GM21447 (cell line): ENCODE results near the gene RNASE1.

Source experiments
- ATAC-seq: cut with Tn5 transposase; IDR thresholded peaks from one replicate; pipeline ENCODE4 v1.9.1; 2021; ENCODE audit not compliant: unreplicated experiment

Gene RNASE1

GRCh38 chr14:20808162-20808483, 5.5 kb upstream of the RNASE1 start:
- ATAC-seq, result no peak

DNA sequence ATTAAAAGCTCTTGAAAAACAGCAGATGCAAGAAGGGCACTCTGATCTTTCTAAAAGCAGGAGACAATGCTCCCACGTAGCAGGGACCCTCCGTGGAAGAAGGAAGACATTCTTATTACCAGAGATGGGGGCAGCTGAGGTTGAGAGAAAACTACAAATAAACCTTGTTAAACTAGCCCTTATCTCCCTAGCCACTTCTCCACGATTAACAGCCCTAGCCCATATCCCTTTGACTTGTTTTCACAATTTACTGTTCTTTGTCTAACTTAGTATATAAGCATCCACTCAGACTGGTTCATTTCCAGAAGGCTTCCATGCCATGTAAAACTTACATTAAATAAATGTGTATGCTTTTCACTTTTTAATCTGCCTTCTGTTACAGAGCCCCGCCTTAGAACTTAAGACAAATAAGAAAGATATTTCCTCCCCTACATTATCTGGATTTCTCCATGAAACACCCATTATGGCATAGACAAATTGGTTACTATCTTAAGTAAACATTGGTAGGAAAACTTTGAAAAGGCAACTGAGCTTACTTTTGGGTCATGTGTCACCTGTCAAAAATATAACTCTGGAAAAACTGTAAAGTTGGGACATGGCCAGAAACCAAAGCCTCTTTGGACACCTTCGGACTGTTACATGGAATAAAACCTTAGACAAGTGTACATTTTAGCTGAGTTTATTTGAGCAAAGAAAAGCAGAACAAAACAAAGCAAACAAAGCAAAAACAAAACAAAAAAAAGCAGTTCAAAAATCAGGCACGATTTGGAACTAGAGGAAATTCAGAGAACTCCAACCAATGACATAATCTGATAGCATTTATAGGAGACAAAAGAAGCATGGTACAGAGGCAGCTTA, 4.9 kb upstream of the RNASE1 start:
- no peak for ATAC-seq

GRCh38 chr14:20805485-20805884, 2.8 kb upstream of the RNASE1 start:
- no peak for ATAC-seq

GRCh38 chr14:20803223-20803622, 579 bp upstream of the RNASE1 start:
- ATAC-seq, result no peak

DNA sequence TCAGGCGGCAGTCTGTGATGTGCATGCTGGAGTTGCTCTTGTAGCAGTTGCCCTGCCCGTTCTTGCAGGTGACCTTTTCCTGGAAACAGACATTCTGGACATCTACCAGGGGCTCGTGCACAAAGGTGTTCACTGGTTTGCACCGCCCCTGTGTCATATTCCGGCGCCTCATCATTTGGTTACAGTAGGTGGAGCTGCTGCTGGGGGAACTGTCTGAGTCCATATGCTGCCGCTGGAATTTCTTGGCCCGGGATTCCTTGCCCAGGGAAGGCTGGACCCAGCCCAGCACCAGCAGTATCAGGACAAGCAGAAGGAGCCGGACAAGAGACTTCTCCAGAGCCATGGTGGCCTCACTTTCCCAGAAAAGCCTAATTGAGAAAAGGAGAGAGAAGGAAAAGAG, 918 bp downstream of the RNASE1 start:
- ATAC-seq, result no peak

GRCh38 chr14:20799892-20800544, 2.6 kb downstream of the RNASE1 start:
- ATAC-seq, result no peak

DNA sequence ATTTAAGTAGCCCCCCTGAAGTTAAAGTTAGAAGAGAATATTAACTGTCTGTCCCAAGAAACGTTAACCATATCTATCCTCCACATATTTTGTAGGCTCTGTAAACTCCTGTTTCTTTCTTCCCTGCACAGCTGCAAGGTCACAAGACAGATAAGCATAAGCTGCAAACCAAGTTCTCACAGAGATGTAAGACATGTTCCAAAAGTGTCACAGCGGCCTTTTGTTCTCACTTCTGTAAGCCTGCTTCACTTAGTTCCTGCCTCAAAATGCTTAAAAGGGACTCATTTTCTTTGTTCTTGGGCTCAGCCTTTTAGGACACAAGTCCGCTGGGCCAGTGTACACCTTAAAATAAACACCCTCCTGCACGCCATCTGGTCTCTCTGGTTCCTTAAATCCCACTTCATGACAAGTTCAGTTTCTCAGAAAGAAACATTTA, 3.2 kb downstream of the RNASE1 start:
- no peak for ATAC-seq

DNA sequence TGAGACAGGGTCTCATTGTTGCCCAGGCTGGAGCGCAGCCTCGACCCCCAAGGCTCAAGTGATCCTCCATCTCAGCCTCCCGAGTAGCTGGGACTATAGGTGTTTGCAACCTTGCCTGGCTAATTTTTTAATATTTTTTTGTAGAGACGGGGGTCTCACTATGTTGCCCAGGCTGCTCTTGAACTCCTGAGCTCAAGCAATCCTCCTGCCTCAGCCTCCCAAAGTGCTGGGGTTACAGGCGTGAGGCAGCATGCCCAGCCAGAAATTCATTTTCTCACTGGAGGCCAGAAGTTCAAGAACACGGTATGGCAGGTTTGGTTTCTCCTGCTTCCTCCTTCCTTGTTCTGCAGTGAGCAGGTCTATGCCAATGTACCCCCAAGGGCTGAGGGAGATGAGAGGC, 3.7 kb downstream of the RNASE1 start:
- no peak for ATAC-seq

GRCh38 chr14:20798318-20798717, 4.3 kb downstream of the RNASE1 start:
- ATAC-seq, result no peak

DNA sequence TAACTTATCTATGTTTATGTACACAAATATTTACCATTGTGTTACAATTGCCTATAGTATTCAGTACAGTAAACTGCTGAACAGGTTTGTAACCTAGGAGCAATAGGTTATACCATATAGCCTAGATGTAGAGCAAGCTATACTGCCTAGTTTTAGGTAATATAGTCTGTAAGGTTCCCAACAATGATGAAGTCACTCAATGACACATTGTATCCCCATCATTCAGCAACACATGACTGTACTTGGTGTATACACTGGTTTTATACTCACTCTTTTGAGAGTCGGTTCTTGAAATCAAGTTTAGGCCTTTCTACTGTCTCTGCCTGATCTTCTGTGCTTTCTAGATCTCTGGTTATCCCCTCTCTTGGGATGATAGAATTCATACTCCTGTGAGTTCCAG, 5.5 kb downstream of the RNASE1 start:
- ATAC-seq, result no peak

GRCh38 chr14:20794644-20795369, 7.8 kb downstream of the RNASE1 start:
- no peak for ATAC-seq

- no peak for ATAC-seq
Measured at GRCh38 chr14:20792556-20792955, 10.1 kb downstream of the RNASE1 start.

DNA sequence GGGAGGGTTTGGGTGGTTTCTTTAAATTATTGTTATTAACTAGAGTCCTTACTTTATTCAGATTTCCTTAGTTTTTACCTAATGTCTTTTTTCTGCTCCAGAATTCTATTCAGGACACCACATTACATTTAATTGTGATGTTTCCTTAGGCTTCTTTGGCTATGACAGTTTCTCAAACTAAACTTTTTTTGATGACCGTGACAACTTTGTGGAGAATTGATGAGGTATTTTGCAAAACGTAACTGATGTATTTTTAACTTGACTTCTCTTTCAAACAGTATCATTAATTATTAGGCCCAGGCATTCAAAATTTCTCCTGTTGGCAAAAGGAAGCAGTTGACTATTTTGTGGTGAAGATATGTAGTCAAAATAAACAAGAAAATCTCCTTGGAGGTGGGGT, 11.0 kb downstream of the RNASE1 start:
- ATAC-seq, result no peak

- no peak for ATAC-seq
Measured at GRCh38 chr14:20791187-20791586, 11.5 kb downstream of the RNASE1 start.

- no peak for ATAC-seq
Measured at GRCh38 chr14:20790464-20791116, 12.1 kb downstream of the RNASE1 start.

- no peak for ATAC-seq
Measured at GRCh38 chr14:20789230-20789813, 13.3 kb downstream of the RNASE1 start.

DNA sequence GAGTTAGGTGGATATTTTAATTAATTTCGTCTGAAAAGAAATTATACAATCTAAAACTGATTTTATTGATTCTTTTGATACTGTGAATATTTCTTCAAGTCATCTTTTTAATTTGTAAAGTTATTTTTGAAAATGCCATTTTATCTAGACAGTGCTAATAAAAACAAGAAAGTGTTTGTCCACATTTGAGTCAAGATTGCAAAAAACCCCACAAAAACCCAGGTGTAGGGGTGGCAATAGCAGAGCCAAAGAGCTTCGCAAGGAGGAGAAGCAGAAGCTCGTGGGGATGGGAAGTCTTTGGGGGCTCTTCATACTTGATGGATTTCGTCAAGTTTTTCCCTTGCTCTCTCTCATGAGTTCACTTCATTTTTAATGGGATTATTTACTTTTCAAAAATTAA, 15.6 kb downstream of the RNASE1 start:
- ATAC-seq, result no peak

DNA sequence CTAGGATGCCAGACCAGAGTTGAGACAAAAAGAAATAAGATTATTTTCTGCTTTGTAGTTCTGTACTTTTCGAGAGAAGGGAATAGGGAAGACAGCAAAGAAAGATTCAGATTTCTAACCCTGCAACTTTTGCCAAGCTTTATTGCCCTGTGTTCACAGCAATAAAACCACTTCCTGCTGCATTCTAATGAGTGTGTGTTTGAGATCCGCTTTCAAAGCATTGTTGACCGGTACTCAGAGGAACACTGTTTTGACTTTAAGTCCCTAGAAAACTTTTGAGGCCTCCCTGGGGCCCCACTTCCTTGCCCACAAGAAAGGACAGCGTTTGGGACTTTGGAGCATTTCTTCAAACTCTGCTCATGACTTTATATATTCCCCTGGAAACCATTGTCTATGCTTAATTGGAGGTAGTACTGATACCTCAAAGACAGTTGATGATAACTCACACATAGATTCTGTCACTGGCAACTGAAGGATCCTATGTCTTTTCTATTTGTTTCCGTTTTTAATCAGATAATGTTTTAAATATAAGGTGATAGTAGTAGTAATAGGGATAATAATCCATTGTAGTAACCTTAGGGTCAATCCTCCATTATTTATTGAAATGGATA, 20.3 kb downstream of the RNASE1 start:
- no peak for ATAC-seq

- no peak for ATAC-seq
Measured at GRCh38 chr14:20781803-20782202, 20.8 kb downstream of the RNASE1 start.

- ATAC-seq, result no peak
Measured at GRCh38 chr14:20775901-20776300, 26.7 kb downstream of the RNASE1 start.

- ATAC-seq, result no peak
Measured at GRCh38 chr14:20775043-20775442, 27.6 kb downstream of the RNASE1 start.
